Keratinocyte (primary cell): ENCODE data around the gene OR6M1.

Experiments
- CTCF ChIP-seq, 3 experiments: IDR thresholded peaks in 1 of 3; conservative IDR thresholded peaks in 1 of 3; optimal IDR thresholded peaks in 1 of 3; 2 replicates in 2 of 3; 3 replicates in 1 of 3; pipeline versions ENCODE3 to v1.5.1; 2011; ENCODE audit warnings: low read length in 3 of 3, mild to moderate bottlenecking in 3 of 3, moderate library complexity in 2 of 3, control low read depth in 1 of 3, inconsistent platforms in 1 of 3; ENCODE audit not compliant: insufficient read depth in 2 of 3; ENCODE audit errors: extremely low read depth in 1 of 3
- EZH2 ChIP-seq: IDR thresholded peaks from one replicate; pipeline ENCODE4 v1.6.1; 2012; ENCODE audit warnings: inconsistent platforms, mild to moderate bottlenecking, low read length, moderate library complexity

- TF ChIP-seq CTCF (optimal IDR thresholded peaks at IDR 0.05 in 1 of 3, IDR thresholded peaks at IDR 0.05 in 1 of 3, conservative IDR thresholded peaks at IDR 0.05 in 1 of 3; ENCODE audit: extremely low read depth in 1 of 3, insufficient read depth in 2 of 3, low read length in 3 of 3) (no peak), EZH2 (no peak)
These were observed 32.0 kb upstream of the OR6M1 start for GRCh38 chr11:123838199-123838598.
